ENCODE measurements around the gene STK40. TPM values are rescaled to one million over a fixed set of nuclear protein-coding genes. Genes with fewer than 3 reads are reported as not detected.

Gene STK40
- total and polyA plus RNA-seq, 9 of the 15 experiments (the other 6 are each of a cell fraction or from before 2014, with no cell fraction given), result 0.69 to 94.3 (median 39.1) TPM

GRCh38 chr1:36372617-36373016 is 13.1 kb downstream of the STK40 start (continued):
- TF ChIP-seq, protein P1, sequence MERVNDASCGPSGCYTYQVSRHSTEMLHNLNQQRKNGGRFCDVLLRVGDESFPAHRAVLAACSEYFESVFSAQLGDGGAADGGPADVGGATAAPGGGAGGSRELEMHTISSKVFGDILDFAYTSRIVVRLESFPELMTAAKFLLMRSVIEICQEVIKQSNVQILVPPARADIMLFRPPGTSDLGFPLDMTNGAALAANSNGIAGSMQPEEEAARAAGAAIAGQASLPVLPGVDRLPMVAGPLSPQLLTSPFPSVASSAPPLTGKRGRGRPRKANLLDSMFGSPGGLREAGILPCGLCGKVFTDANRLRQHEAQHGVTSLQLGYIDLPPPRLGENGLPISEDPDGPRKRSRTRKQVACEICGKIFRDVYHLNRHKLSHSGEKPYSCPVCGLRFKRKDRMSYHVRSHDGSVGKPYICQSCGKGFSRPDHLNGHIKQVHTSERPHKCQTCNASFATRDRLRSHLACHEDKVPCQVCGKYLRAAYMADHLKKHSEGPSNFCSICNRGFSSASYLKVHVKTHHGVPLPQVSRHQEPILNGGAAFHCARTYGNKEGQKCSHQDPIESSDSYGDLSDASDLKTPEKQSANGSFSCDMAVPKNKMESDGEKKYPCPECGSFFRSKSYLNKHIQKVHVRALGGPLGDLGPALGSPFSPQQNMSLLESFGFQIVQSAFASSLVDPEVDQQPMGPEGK (CRISPR knock-in tag; IDR thresholded peaks at IDR 0.05; ENCODE audit: borderline replicate concordance), result no peak
- TF ChIP-seq FUS (optimal IDR thresholded peaks at IDR 0.05; ENCODE audit: low read depth, low read length), result no peak
- no peak for TF ChIP-seq ELK1 (CRISPR knock-in tag; IDR thresholded peaks at IDR 0.05)
- TF ChIP-seq DPF2 (IDR thresholded peaks at IDR 0.05), result peak; percentile 43
- TF ChIP-seq ZNF134 (CRISPR knock-in tag; conservative IDR thresholded peaks at IDR 0.05), result no peak
- no peak for TF ChIP-seq THRB (CRISPR knock-in tag; conservative IDR thresholded peaks at IDR 0.05)
- TF ChIP-seq ZBTB43 (CRISPR knock-in tag; IDR thresholded peaks at IDR 0.05), result no peak
- TF ChIP-seq MED1 (CRISPR knock-in tag; IDR thresholded peaks at IDR 0.05; ENCODE audit: borderline replicate concordance), result no peak
- TF ChIP-seq ZNF24 (IDR thresholded peaks at IDR 0.05), result no peak
- TF ChIP-seq BCL6 (CRISPR knock-in tag; IDR thresholded peaks at IDR 0.05), result no peak
- TF ChIP-seq E4F1 (CRISPR knock-in tag; IDR thresholded peaks at IDR 0.05; ENCODE audit: borderline replicate concordance), result no peak
- no peak for TF ChIP-seq PCBP2 (IDR thresholded peaks at IDR 0.05; ENCODE audit: low read depth, low read length, poor library complexity, severe bottlenecking)
